ENCODE measurements around the gene MYL10.

Gene MYL10

GRCh38 chr7:101629171-101629570 is at the start of gene MYL10:
Gene MYL10, minus strand, starts transcription at chr7:101629296. Its CDS starts 178 bp downstream, at chr7:101629118.
- DNase-seq: no peak

- DNase-seq: no peak
Observed at GRCh38 chr7:101678658-101679057, 49.6 kb upstream of the MYL10 start.

GRCh38 chr7:101677797-101678479 is 48.8 kb upstream of the MYL10 start:
- DNase-seq: no peak

GRCh38 chr7:101677391-101677790 is 48.3 kb upstream of the MYL10 start:
- no peak for DNase-seq

- DNase-seq: no peak
Observed at GRCh38 chr7:101676956-101677355, 47.9 kb upstream of the MYL10 start.

- DNase-seq: no peak
Observed at GRCh38 chr7:101676062-101676598, 47.0 kb upstream of the MYL10 start.

GRCh38 chr7:101674439-101674838 is 45.3 kb upstream of the MYL10 start:
- no peak for DNase-seq

- no peak for DNase-seq
Observed at GRCh38 chr7:101673951-101674350, 44.9 kb upstream of the MYL10 start.

GRCh38 chr7:101673315-101673714 is 44.2 kb upstream of the MYL10 start:
- DNase-seq: no peak

GRCh38 chr7:101671371-101672356 is 42.6 kb upstream of the MYL10 start:
- no peak for DNase-seq

- no peak for DNase-seq
Observed at GRCh38 chr7:101669307-101669706, 40.2 kb upstream of the MYL10 start.

GRCh38 chr7:101668726-101669125 is 39.6 kb upstream of the MYL10 start:
- DNase-seq: no peak

- DNase-seq: no peak
Observed at GRCh38 chr7:101667920-101668319, 38.8 kb upstream of the MYL10 start.

GRCh38 chr7:101667399-101667798 is 38.3 kb upstream of the MYL10 start:
- no peak for DNase-seq

GRCh38 chr7:101666741-101667140 is 37.6 kb upstream of the MYL10 start:
- no peak for DNase-seq

GRCh38 chr7:101666293-101666692 is 37.2 kb upstream of the MYL10 start:
- no peak for DNase-seq

- DNase-seq: no peak
Observed at GRCh38 chr7:101664893-101665471, 35.9 kb upstream of the MYL10 start.

- no peak for DNase-seq
Observed at GRCh38 chr7:101664436-101664835, 35.3 kb upstream of the MYL10 start.

GRCh38 chr7:101663747-101664146 is 34.7 kb upstream of the MYL10 start:
- DNase-seq: no peak

- no peak for DNase-seq
Observed at GRCh38 chr7:101662447-101662998, 33.4 kb upstream of the MYL10 start.

- no peak for DNase-seq
Observed at GRCh38 chr7:101659706-101660105, 30.6 kb upstream of the MYL10 start.

- DNase-seq: no peak
Observed at GRCh38 chr7:101657171-101657570, 28.1 kb upstream of the MYL10 start.

- no peak for DNase-seq
Observed at GRCh38 chr7:101651112-101651511, 22.0 kb upstream of the MYL10 start.
